GM21786 (cell line): ENCODE measurements around the gene ZNF185.

Experiments used
- ATAC-seq: cut with Tn5 transposase; IDR thresholded peaks from one replicate; pipeline ENCODE4 v1.9.1; 2021; ENCODE audit not compliant: unreplicated experiment

Gene ZNF185

DNA sequence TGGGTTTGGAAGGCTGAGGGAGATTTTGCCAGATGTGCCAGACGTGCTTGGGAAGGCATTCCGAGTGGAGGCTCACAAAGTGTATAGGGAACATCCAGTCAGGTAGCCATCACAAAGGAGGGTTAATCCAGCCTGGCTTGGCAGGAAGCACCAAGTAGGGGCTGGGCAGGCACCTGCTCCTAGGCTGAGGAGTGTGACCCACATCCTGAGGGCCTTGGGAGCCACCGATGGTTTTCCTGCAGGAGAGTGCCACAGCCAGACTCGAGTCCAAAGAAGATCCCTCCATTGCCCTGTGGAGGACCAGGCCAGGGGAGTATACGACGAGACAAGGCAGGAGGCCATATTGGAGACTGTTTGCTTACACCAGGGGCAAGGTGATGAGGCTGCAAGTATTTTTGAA is 48.8 kb downstream of the ZNF185 start:
- ATAC-seq = no peak
